Caco-2 (cell line): Measurements from ENCODE around the gene FANCC. TPM values are rescaled to one million over a fixed set of nuclear protein-coding genes. Genes with fewer than 3 reads are reported as not detected.

Experiments used
- BruUV-seq: library from RNA; stranded (reverse); fragments of 400-500 nt; replicated peaks from 2 replicates; lab custom pipeline; 2021; lab: Mats Ljungman, UMichigan
- CTCF ChIA-PET: fragments of 300-600 bp; sonication (Branson Sonifier 250); formaldehyde crosslinking; loops from one replicate; lab custom pipeline; 2022; ENCODE audit warnings: antibody characterized with exemption; lab: Charles Lee
- POLR2A ChIA-PET: fragments of 300-600 bp; sonication (Branson Sonifier 250); formaldehyde crosslinking; loops from one replicate; lab custom pipeline; 2022; ENCODE audit warnings: antibody characterized with exemption; lab: Charles Lee
- DNase-seq, 2 experiments: peaks; one replicate each; pipeline versions ENCODE4 v3.0.0 to v3.0.0-alpha.2; 2020 to 2022
- H3K27me3 ChIP-seq: replicated peaks from 2 replicates; pipeline ENCODE4 v1.6.0; 2011; ENCODE audit warnings: low read length; ENCODE audit not compliant: control insufficient read depth, insufficient read depth
- H3K36me3 ChIP-seq: 2 replicates; pipeline ENCODE4 v1.5.1; 2011; ENCODE audit warnings: low read length; ENCODE audit not compliant: control insufficient read depth, insufficient read depth
- H3K4me1 ChIP-seq: fragments of 250-450 bp; sonication (Bioruptor Pico); 2 replicates; pipeline ENCODE4 v1.5.1; 2020; ENCODE audit warnings: mild to moderate bottlenecking
- H3K4me3 ChIP-seq: 2 replicates; pipeline ENCODE4 v1.5.1; 2011; ENCODE audit warnings: low read depth, mild to moderate bottlenecking, control low read depth, low read length
- H3K9me3 ChIP-seq: fragments of 250-450 bp; sonication (Bioruptor Pico); 2 replicates; pipeline ENCODE4 v1.5.1; 2020; ENCODE audit warnings: mild to moderate bottlenecking, moderate library complexity
- H3K27ac Mint-ChIP-seq: one replicate; pipeline ENCODE4 v1.8.0; 2022; ENCODE audit warnings: mixed read lengths; ENCODE audit not compliant: unreplicated experiment
- H3K27me3 Mint-ChIP-seq: one replicate; pipeline ENCODE4 v1.8.0; 2022; ENCODE audit warnings: mixed read lengths; ENCODE audit not compliant: insufficient read depth, unreplicated experiment
- H3K36me3 Mint-ChIP-seq: one replicate; pipeline ENCODE4 v1.8.0; 2022; ENCODE audit warnings: mild to moderate bottlenecking, mixed read lengths; ENCODE audit not compliant: insufficient read depth, unreplicated experiment
- H3K4me1 Mint-ChIP-seq: one replicate; pipeline ENCODE4 v1.8.0; 2022; ENCODE audit warnings: low read depth, mixed read lengths; ENCODE audit not compliant: unreplicated experiment
- H3K4me3 Mint-ChIP-seq: one replicate; pipeline ENCODE4 v1.8.0; 2022; ENCODE audit warnings: mild to moderate bottlenecking, moderate library complexity, mixed read lengths; ENCODE audit not compliant: unreplicated experiment
- H3K9me3 Mint-ChIP-seq: one replicate; pipeline ENCODE4 v1.8.0; 2022; ENCODE audit warnings: mixed read lengths; ENCODE audit not compliant: unreplicated experiment
- intact Hi-C: fragments of 100-400 bp; cut with micrococcal nuclease; formaldehyde crosslinking; loops from one replicate; pipeline ENCODE4 v1.10.0; 2022; ENCODE audit not compliant: unreplicated experiment
- total RNA-seq: library from RNA; stranded (reverse); gene quantifications from 2 replicates; pipeline ENCODE4 v1.2.3, GENCODE V29; 2022
- TF ChIP-seq, protein P1 (sequence below), 2 experiments: fragments of 200-600 bp in 1 of 2; IDR thresholded peaks; 1 replicate in 1 of 2; 2 replicates in 1 of 2; pipeline versions ENCODE4 v1.5.1 to v1.8.0; 2011 to 2022; ENCODE audit warnings: antibody characterized with exemption in 1 of 2, control low read depth in 1 of 2, inconsistent platforms in 1 of 2, low read depth in 1 of 2, low read length in 1 of 2, mild to moderate bottlenecking in 1 of 2, moderate library complexity in 1 of 2; ENCODE audit not compliant: insufficient read depth in 1 of 2, severe bottlenecking in 1 of 2, unreplicated experiment in 1 of 2

Gene FANCC
- total RNA-seq, 1 experiment from 2014 or later, result 29.2 TPM

DNA sequence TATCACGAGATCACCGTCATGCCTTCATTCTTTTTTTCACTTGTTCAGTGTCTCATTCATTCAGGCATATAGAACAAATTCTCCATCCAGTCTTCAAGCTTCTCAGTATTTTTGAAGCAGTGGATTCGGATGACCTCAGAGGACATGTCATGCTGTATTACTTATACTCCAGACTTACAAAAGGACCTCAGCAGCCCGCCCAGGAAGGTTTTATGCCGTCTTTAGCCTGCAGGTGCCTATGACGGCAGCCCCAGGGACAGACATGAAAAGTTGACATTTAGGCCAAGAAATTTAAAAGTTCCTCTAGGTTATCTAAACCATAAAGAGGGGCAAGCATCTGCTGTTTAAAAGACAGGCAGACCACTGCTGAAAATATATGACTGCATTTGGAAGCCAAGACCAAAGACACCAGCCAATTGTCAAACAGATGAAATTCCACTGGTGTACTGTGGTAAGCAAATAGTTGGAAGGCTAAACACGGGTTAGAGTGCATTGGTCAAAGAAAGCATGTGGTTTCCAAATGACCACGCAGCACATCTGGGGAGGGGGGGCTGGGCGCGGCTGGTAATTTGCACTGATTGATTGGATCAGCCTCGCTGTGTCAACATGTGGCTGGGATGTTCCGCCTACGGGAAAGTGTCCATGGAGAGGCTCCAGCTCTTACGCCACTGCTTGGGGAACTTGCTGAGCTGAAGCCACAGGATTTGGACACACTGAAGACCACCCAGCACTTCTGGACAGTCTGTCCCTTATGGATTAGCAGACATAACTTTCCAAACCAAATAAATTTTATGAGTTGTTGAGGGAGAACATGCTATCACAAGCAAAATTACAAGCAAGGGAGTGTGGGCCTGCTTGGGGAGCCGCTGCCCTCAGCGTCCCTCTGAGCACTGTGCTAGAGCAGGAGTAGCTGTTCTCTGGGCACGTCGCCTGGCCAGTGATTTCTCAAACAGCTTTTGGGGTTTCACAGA, 173.6 kb downstream of the FANCC start:
- ChIA-PET POLR2A (no interaction called here), CTCF (no interaction called here)
- peaks cover 18% of the 10 kb centered on the region for H3K36me3 Mint-ChIP-seq
- no peaks in the 10 kb centered on the region for H3K9me3 ChIP-seq
- H3K27me3 ChIP-seq, result no peaks in the 10 kb centered on the region
- no peak for DNase-seq
- intact Hi-C loops, result no loop called here
- H3K36me3 ChIP-seq, result no peaks in the 10 kb centered on the region; the same call in 1 of the 2 replicates
- no peak overlapping the region for H3K4me3 ChIP-seq
- BruUV-seq, result no TSS peak
- no peak overlapping the region for H3K4me3 Mint-ChIP-seq
- TF ChIP-seq, protein P1, sequence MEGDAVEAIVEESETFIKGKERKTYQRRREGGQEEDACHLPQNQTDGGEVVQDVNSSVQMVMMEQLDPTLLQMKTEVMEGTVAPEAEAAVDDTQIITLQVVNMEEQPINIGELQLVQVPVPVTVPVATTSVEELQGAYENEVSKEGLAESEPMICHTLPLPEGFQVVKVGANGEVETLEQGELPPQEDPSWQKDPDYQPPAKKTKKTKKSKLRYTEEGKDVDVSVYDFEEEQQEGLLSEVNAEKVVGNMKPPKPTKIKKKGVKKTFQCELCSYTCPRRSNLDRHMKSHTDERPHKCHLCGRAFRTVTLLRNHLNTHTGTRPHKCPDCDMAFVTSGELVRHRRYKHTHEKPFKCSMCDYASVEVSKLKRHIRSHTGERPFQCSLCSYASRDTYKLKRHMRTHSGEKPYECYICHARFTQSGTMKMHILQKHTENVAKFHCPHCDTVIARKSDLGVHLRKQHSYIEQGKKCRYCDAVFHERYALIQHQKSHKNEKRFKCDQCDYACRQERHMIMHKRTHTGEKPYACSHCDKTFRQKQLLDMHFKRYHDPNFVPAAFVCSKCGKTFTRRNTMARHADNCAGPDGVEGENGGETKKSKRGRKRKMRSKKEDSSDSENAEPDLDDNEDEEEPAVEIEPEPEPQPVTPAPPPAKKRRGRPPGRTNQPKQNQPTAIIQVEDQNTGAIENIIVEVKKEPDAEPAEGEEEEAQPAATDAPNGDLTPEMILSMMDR (IDR thresholded peaks at IDR 0.05; ENCODE audit: insufficient read depth in 1 of 2, low read depth in 1 of 2, low read length in 1 of 2, severe bottlenecking in 1 of 2, unreplicated experiment in 1 of 2), result no peak
- no peaks in the 10 kb centered on the region for H3K4me1 Mint-ChIP-seq
- H3K4me1 ChIP-seq, result no peaks in the 10 kb centered on the region
- no peak overlapping the region for H3K27ac Mint-ChIP-seq
- H3K9me3 Mint-ChIP-seq, result no peaks in the 10 kb centered on the region
- H3K27me3 Mint-ChIP-seq, result no peaks in the 10 kb centered on the region

DNA sequence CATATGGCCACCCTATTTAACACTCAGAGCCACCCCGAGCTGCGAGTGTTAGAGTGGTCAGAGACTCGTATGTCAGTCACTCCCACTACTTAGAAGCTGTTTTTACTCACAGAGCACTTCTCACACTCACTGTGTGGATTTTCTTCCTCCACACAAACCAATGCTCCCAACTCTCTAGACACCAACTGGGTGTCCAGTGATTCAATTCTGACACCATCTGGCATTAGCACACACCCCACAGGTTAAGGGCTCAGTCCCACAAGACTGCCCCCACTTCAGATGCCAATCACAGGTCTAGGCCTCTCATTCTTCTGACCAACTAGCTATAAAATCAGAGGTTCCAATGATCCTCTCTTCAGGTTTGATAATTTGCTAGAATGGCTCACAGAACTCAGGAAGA, 174.8 kb downstream of the FANCC start:
- Mint-ChIP-seq H3K4me1 (no peaks in the 10 kb centered on the region), H3K27me3 (no peaks in the 10 kb centered on the region), H3K36me3 (peaks cover 18% of the 10 kb centered on the region), H3K27ac (no peak overlapping the region), H3K4me3 (no peak overlapping the region), H3K9me3 (no peaks in the 10 kb centered on the region)
- Histone ChIP-seq H3K36me3 (no peaks in the 10 kb centered on the region; the same call in 1 of the 2 replicates), H3K4me3 (no peak overlapping the region), H3K27me3 (no peaks in the 10 kb centered on the region), H3K9me3 (no peaks in the 10 kb centered on the region), H3K4me1 (no peaks in the 10 kb centered on the region)
- intact Hi-C loops, result no loop called here
- no TSS peak for BruUV-seq
- DNase-seq, result no peak
- TF ChIP-seq, protein P1 (IDR thresholded peaks at IDR 0.05; ENCODE audit: insufficient read depth in 1 of 2, low read depth in 1 of 2, low read length in 1 of 2, severe bottlenecking in 1 of 2, unreplicated experiment in 1 of 2), result no peak
- CTCF ChIA-PET, result no interaction called here
- POLR2A ChIA-PET, result no interaction called here

DNA sequence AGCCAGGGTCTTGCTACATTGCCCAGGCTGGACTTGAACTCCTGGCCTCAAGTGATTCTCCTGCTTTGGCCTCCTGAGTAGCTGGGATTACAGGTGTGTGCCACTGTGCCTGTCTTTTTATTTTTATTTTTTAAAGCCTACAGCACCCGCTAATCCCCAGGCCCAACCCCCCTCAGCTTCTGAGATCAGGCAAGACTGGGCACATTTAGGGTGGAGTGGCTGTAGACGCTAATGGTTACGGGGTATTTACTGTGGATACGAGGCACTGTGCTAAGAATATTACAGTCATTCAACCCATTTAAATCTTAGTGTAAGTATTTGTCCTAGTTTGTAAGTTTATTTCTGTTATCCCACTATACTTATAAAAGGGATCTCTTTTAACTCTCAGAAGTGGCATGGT, 175.2 kb downstream of the FANCC start:
- CTCF ChIA-PET, result no interaction called here

More for the DNA sequence above, 175.2 kb downstream of the FANCC start:
- POLR2A ChIA-PET, result no interaction called here
- H3K4me1 ChIP-seq, result no peaks in the 10 kb centered on the region
- H3K4me3 Mint-ChIP-seq, result no peak overlapping the region
- DNase-seq, result no peak
- H3K9me3 Mint-ChIP-seq, result no peaks in the 10 kb centered on the region
- TF ChIP-seq, protein P1 (IDR thresholded peaks at IDR 0.05; ENCODE audit: insufficient read depth in 1 of 2, low read depth in 1 of 2, low read length in 1 of 2, severe bottlenecking in 1 of 2, unreplicated experiment in 1 of 2), result no peak
- no TSS peak for BruUV-seq
- H3K36me3 Mint-ChIP-seq, result peaks cover 18% of the 10 kb centered on the region
- H3K4me3 ChIP-seq, result no peak overlapping the region
- no peaks in the 10 kb centered on the region for H3K27me3 Mint-ChIP-seq
- no peaks in the 10 kb centered on the region; the same call in 1 of the 2 replicates for H3K36me3 ChIP-seq
- H3K27ac Mint-ChIP-seq, result no peak overlapping the region
- intact Hi-C loops, result no loop called here
- no peaks in the 10 kb centered on the region for H3K4me1 Mint-ChIP-seq
- H3K9me3 ChIP-seq, result no peaks in the 10 kb centered on the region
- no peaks in the 10 kb centered on the region for H3K27me3 ChIP-seq
